Skeletal muscle satellite cell (primary cell): Measurements from ENCODE around the gene NQO2.
"Not testable (repeated sequence)": the region's sequence is repeated elsewhere in the genome, so short reads cannot be mapped to it uniquely, and the experiment has no call there.

Experiments used
- H3K27me3 ChIP-seq: 2 replicates; pipeline ENCODE4 v1.7.0; 2013; ENCODE audit warnings: low read length; ENCODE audit not compliant: control insufficient read depth, insufficient read depth
- H3K36me3 ChIP-seq: 2 replicates; pipeline ENCODE4 v1.7.0; 2013; ENCODE audit warnings: mild to moderate bottlenecking, control low read depth, low read length; ENCODE audit not compliant: insufficient read depth
- H3K4me1 ChIP-seq: 2 replicates; pipeline ENCODE4 v1.7.0; 2013; ENCODE audit warnings: low read length; ENCODE audit not compliant: control insufficient read depth, insufficient read depth
- H3K4me2 ChIP-seq: 2 replicates; pipeline ENCODE4 v1.7.0; 2013; ENCODE audit warnings: mild to moderate bottlenecking, low read length
- H3K4me3 ChIP-seq: 2 replicates; pipeline ENCODE4 v1.7.0; 2013; ENCODE audit warnings: low read length
- H3K9ac ChIP-seq: 2 replicates; pipeline ENCODE4 v1.7.0; 2013; ENCODE audit warnings: mild to moderate bottlenecking, low read depth, low read length, moderate library complexity
- H3K9me3 ChIP-seq: replicated peaks from 2 replicates; pipeline ENCODE4 v1.7.0; 2013; ENCODE audit warnings: mild to moderate bottlenecking, control low read depth, low read length

NQO2 gene

DNA sequence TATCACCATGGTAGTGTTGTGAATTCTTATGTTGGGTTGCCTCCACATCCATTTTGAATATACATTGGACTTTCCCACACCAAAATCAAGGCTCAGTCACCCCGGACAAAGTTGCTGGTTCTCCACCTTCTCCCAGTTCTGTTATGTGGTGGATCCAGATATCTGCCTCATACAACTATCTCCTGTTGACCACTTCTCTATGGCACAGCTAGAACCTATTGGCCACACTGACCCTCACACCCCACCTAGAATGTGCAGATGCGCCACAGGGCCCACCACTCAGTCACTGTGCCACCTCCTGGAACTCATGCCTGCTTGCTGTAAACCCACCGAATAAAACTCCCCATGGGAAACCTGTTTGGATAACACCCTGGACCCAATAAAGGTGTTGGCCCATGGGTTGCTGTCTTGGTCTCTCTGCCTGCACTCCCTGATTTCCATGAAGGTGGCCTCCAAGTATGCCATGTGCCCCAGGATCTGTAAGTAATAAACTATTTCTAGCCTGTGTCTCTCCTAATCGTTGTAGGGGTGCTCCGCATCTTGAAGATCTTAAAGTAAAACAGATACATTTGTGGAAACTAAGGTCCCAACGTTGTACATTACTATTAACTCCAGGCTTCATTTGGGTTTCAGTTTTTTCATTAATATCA is 7.2 kb upstream of the NQO2 start:
- Histone ChIP-seq H3K36me3 (no peaks in the 10 kb centered on the region), H3K9ac (no peak overlapping the region), H3K4me1 (peaks cover 16% of the 10 kb centered on the region), H3K9me3 (no peaks in the 10 kb centered on the region), H3K4me2 (no peak overlapping the region), H3K27me3 (no peaks in the 10 kb centered on the region), H3K4me3 (no peak overlapping the region)

DNA sequence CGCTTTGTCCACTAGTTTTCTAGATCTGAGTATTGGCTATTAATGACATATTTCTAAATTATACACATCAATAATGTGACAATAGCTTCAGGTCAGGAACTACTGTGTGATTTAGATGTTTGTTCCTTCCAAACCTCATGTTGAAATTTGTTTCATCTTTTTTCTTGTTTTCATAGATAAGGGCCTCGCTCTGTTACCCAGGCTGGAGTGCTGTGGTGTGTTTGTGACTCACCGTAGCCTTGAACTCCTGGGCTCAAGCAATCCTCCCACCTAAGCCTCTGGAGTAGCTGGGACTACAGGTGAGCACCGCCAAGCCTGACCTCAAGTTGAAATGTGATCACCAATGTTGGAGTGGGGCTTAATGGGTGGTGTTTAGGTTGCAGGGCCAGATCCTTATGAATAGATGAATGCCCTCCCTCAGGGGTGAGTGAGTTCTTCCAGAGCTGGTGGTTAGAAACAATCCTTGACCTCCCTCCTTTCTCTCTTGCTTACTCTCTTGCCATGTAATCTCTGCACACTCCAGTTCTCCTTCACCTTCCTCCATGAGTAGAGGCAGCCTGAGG is 5.9 kb upstream of the NQO2 start:
- Histone ChIP-seq H3K4me2 (no peak overlapping the region), H3K36me3 (no peaks in the 10 kb centered on the region), H3K4me1 (peaks cover 13% of the 10 kb centered on the region), H3K27me3 (no peaks in the 10 kb centered on the region), H3K9ac (no peak overlapping the region), H3K4me3 (no peak overlapping the region), H3K9me3 (no peaks in the 10 kb centered on the region)

DNA sequence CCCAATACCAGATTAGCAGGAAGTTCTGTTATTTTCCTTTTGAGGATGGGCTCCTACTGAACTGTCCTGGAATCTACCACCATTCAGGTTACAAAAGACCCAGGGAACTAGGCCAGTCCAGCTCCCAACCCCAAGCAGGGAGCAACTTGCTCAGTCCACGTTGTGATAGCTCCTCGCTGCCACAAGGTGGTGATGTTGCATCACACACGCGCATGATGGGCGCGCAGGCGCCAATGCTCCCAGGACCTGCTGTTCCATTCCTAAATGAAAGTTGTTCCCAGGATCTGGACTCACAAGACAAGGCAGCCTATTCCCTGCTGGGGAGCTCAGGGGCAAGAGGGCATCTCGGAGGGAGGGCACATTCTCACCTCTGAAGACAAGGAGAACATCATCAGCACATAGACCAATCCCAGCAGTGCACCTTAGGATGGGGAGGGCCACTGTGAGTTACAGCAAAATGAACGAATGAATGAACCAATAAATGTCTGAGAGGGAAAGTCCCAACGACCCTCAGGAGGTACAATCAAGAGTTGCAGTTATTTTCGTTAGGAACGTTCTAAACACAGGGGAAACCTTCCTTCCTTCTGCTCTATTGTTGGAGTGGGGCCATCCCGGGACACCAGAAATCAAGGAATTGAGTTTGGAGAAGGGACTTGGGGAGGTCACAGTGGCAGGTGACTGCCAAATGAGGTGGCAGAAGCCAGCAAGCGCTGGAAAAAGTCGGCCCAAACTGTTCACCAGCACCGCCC is 1.3 kb upstream of the NQO2 start:
- Histone ChIP-seq H3K4me2 (peak overlapping the region; percentile 84), H3K4me1 (peaks cover 16% of the 10 kb centered on the region), H3K9ac (peak overlapping the region; percentile 59), H3K4me3 (peak overlapping the region; percentile 69)
- not testable (repeated sequence) for H3K27me3 ChIP-seq, H3K9me3 ChIP-seq, H3K36me3 ChIP-seq

- peak overlapping the region; percentile 69 for H3K4me3 ChIP-seq
- no peaks in the 10 kb centered on the region for H3K27me3 ChIP-seq
- H3K36me3 ChIP-seq = no peaks in the 10 kb centered on the region
- H3K4me1 ChIP-seq = peaks cover 16% of the 10 kb centered on the region
- peak overlapping the region; percentile 59 for H3K9ac ChIP-seq
- peak overlapping the region; percentile 84 for H3K4me2 ChIP-seq
- no peaks in the 10 kb centered on the region for H3K9me3 ChIP-seq
Observed at GRCh38 chr6:2998998-2999617, 586 bp upstream of the NQO2 start.

GRCh38 chr6:3001146-3001772 is 1.6 kb downstream of the NQO2 start:
- Histone ChIP-seq H3K9ac (no peak overlapping the region), H3K4me2 (peak overlapping the region; percentile 10), H3K4me1 (peaks cover 16% of the 10 kb centered on the region), H3K27me3 (no peaks in the 10 kb centered on the region), H3K36me3 (no peaks in the 10 kb centered on the region), H3K9me3 (no peaks in the 10 kb centered on the region), H3K4me3 (no peak overlapping the region)

GRCh38 chr6:3001773-3002293 is 2.1 kb downstream of the NQO2 start:
- Histone ChIP-seq H3K9me3 (no peaks in the 10 kb centered on the region), H3K4me1 (peaks cover 16% of the 10 kb centered on the region), H3K4me3 (no peak overlapping the region), H3K27me3 (no peaks in the 10 kb centered on the region), H3K36me3 (no peaks in the 10 kb centered on the region), H3K4me2 (peak overlapping the region; percentile 10), H3K9ac (no peak overlapping the region)

DNA sequence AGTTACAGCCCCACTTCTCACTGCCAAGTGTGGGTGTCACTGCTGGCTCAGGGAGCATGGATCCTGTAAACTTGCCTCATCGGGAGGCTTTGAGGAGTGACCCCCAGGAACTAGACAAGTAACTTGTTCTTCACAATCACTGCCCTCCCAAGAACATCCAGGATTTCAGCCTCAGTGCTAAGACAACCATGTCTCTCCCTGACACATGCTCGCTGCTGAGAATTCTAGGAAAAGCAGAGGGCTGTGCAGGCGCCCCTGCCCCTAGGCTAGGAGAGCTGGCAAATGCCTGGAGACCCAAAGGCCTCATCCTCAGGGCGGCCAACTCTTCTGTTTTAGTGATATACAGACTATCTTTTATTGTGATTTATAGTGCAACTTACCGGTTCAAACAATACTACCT is 3.5 kb downstream of the NQO2 start:
- H3K27me3 ChIP-seq, H3K4me2 ChIP-seq, H3K36me3 ChIP-seq, H3K9ac ChIP-seq, H3K4me3 ChIP-seq, H3K9me3 ChIP-seq: not testable (repeated sequence)
- peaks cover 16% of the 10 kb centered on the region for H3K4me1 ChIP-seq

DNA sequence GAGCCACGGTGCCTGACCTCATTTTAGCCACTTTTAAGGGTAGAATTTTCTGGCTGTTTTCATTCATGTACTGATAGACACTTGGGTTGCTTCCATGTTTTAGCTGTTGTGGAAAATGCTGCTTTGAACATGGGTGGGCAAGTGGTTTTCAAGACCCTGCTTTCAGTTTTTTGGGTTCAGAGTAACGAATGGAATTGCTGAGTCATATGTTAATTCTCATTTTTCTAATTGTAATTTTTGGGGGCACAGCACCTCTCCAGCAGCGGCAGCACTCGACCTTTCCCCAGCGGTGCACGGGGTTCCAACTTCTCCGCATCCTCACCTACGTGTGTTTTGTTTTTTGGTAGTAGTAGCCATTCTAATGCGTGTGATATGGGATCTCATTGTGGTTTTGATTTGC is 5.4 kb downstream of the NQO2 start:
- peaks cover 4% of the 10 kb centered on the region for H3K36me3 ChIP-seq
- no peaks in the 10 kb centered on the region for H3K9me3 ChIP-seq
- peaks cover 8% of the 10 kb centered on the region for H3K4me1 ChIP-seq
- H3K9ac ChIP-seq = no peak overlapping the region
- H3K4me3 ChIP-seq = no peak overlapping the region
- no peaks in the 10 kb centered on the region for H3K27me3 ChIP-seq
- H3K4me2 ChIP-seq = no peak overlapping the region

- Histone ChIP-seq H3K9me3 (no peaks in the 10 kb centered on the region), H3K4me3 (no peak overlapping the region), H3K9ac (no peak overlapping the region), H3K4me2 (no peak overlapping the region), H3K4me1 (peaks cover 8% of the 10 kb centered on the region), H3K27me3 (no peaks in the 10 kb centered on the region), H3K36me3 (peaks cover 12% of the 10 kb centered on the region)
Observed at GRCh38 chr6:3005874-3006273, 6.2 kb downstream of the NQO2 start.

GRCh38 chr6:3006476-3006875 is 6.8 kb downstream of the NQO2 start:
- Histone ChIP-seq H3K27me3 (no peaks in the 10 kb centered on the region), H3K4me1 (peaks cover 6% of the 10 kb centered on the region), H3K4me3 (no peak overlapping the region), H3K9ac (no peak overlapping the region), H3K4me2 (no peak overlapping the region), H3K36me3 (peaks cover 18% of the 10 kb centered on the region), H3K9me3 (no peaks in the 10 kb centered on the region)

DNA sequence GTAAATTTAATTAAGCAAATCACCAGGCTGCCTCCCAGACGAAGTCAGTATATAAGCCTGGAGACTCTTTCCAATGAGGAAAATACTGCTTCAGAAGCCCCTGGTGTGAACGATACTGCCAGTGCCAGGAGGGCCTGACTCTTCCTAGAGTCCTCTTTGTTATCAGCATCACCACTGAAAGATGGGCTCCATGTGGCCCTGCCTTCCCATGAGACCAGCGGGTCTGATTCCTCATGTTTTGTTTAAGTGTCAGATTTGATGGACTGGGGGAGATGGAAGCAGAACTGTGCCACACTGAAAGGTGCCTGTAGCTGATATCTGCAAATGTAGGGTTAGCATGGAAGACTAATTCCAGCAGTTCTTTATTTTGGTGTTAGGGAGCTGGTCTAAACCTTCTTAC is 7.9 kb downstream of the NQO2 start:
- Histone ChIP-seq H3K27me3 (no peaks in the 10 kb centered on the region), H3K4me1 (no peaks in the 10 kb centered on the region), H3K36me3 (peaks cover 26% of the 10 kb centered on the region), H3K9ac (no peak overlapping the region), H3K4me2 (no peak overlapping the region), H3K4me3 (no peak overlapping the region), H3K9me3 (no peaks in the 10 kb centered on the region)
